Fibroblast of the aortic adventitia (primary cell): ENCODE data around the gene RARG. TPM values are rescaled to one million over a fixed set of nuclear protein-coding genes. Genes with fewer than 3 reads are reported as not detected.

Experiments used
- DNase-seq: peaks from one replicate; pipeline ENCODE4 v3.0.0-alpha.2; 2010; ENCODE audit warnings: low read depth
- H3K4me3 ChIP-seq: 2 replicates; pipeline ENCODE4 v1.5.1; 2011; ENCODE audit warnings: low read depth, mild to moderate bottlenecking, control low read depth, low read length, moderate library complexity
- total RNA-seq: library from RNA; depleted of rRNA; stranded (reverse); fragments of >200 nt; gene quantifications from 2 replicates; pipeline ENCODE4 v1.2.3, GENCODE V29; 2012; ENCODE audit warnings: low replicate concordance
- TF ChIP-seq, protein P1 (sequence below): IDR thresholded peaks from 2 replicates; pipeline ENCODE4 v1.5.1; 2011; ENCODE audit warnings: mild to moderate bottlenecking, low read length, control low read depth, inconsistent platforms; ENCODE audit not compliant: insufficient read depth

The RARG gene
- total RNA-seq, 1 donor: 43.9 TPM

DNA sequence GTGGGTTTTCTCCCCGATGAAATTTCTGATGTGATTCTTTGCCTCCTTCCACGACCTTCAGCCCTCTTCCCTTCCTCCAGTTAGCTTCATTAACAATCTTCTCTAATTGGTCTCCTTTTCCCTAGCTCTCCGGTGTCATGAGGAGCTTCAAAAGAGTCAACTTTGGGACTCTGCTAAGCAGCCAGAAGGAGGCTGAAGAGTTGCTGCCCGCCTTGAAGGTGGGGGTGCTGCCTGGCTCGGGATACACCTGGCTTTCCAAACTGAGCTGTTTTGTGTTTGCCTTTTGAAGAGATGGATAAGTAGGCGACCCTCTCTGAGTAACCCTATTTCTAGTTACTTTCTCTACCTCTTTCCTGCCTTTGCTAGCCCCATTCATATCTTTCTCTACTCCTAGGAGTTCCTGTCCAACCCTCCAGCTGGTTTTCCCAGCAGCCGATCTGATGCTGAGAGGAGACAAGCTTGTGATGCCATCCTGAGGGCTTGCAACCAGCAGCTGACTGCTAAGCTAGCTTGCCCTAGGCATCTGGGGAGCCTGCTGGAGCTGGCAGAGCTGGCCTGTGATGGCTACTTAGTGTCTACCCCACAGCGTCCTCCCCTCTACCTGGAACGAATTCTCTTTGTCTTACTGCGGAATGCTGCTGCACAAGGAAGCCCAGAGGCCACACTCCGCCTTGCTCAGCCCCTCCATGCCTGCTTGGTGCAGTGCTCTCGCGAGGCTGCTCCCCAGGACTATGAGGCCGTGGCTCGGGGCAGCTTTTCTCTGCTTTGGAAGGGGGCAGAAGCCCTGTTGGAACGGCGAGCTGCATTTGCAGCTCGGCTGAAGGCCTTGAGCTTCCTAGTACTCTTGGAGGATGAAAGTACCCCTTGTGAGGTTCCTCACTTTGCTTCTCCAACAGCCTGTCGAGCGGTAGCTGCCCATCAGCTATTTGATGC lies 36.9 kb upstream of the RARG start:
- DNase-seq: no peak
- peak overlapping the region; percentile 92 for H3K4me3 ChIP-seq
- TF ChIP-seq, protein P1, sequence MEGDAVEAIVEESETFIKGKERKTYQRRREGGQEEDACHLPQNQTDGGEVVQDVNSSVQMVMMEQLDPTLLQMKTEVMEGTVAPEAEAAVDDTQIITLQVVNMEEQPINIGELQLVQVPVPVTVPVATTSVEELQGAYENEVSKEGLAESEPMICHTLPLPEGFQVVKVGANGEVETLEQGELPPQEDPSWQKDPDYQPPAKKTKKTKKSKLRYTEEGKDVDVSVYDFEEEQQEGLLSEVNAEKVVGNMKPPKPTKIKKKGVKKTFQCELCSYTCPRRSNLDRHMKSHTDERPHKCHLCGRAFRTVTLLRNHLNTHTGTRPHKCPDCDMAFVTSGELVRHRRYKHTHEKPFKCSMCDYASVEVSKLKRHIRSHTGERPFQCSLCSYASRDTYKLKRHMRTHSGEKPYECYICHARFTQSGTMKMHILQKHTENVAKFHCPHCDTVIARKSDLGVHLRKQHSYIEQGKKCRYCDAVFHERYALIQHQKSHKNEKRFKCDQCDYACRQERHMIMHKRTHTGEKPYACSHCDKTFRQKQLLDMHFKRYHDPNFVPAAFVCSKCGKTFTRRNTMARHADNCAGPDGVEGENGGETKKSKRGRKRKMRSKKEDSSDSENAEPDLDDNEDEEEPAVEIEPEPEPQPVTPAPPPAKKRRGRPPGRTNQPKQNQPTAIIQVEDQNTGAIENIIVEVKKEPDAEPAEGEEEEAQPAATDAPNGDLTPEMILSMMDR: no peak

DNA sequence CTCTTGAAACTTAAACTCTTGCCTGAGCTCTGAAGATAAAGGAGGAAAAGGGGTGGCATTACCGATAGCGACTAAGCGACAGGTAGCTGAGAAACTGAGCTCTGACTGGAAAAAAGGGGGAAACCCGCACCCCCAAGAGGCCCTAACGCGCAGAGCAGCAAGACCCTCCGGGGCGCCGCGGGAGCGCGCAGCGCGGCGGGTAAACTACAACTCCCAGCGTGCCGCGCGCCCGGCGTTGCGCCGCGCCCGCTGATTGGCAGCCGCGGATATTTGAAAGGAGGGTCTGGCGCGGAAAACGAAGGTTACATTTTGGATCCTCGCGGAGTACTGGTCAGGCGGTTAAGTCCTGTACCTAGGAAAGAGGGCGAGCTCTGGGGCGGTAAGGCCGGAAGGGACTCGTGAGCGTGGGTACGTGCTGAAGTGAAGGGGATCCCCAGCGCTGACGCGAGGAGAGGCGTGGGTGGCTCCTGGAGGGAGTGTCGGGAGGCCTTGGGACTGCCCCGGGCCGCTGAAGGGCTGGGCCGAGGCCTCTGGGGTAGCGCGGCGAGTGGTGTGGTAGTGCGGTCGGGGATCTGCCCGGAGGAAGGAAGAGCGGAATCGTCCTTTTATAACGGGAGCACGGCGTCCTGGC lies 36.1 kb upstream of the RARG start, which contains the start of gene ESPL1:
ESPL1 (plus strand) TSS at position 301 of the 631 bp plus-strand sequence. CDS start 468 bp downstream, outside the sequence.
- TF ChIP-seq, protein P1: peak; percentile 21
- peak; percentile 68 for DNase-seq
- H3K4me3 ChIP-seq: peak within 1 kb of the TSS; percentile 92

DNA sequence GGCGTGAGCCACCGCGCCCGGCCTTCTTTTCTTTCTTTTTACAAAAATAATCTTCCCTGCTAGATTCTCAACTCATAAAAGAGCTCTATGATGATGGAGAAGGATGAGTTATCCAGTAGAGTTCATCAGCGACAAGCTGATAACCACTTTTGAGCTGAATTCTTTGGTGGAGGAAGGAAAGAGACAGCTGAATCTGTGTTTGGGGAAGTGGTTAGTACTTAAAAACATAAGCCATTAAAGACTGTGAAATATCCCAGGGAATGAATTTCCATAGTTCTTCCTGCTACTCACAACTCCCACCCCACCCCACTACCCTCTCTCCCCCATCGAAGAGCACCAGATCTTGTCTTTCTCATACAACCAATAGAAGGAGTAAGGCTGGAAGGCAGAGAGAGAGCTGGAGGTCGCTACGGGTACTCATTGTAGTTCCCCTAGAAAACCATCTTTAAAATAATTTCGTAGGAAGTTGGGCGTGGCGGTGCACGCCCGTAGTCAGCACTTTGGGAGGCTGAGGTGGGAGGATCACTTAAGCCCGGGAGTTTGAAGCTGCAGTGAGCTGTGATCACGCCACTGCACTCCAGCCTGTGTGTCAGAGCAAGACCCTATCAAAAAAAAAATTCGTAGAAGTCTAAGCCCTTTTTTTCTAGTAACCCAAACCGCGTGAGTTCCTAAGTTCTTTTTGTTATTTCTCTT lies 35.4 kb upstream of the RARG start:
- no peak for DNase-seq
- TF ChIP-seq, protein P1: no peak
- H3K4me3 ChIP-seq: peak overlapping the region; percentile 92

DNA sequence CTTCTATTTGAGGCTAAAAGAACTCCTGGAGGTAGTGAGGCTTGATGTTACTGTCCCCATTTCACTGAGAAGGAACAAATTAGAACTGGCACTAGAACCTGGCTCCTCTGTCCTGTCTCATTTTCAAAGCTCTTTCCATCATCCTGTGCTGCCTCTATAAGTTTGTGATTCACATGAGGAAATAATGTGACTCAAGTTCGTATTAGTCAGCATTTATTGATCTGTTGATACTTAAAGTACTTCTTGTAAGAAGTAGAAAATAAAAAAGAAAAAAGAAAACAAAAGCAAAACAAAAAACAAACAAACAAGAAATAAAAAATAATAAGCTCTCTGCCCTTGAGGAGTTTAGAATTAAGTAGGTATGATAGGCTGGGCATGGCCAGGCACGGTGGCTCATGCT lies 33.8 kb upstream of the RARG start:
- TF ChIP-seq, protein P1: no peak
- no peak for DNase-seq
- no peak overlapping the region for H3K4me3 ChIP-seq

DNA sequence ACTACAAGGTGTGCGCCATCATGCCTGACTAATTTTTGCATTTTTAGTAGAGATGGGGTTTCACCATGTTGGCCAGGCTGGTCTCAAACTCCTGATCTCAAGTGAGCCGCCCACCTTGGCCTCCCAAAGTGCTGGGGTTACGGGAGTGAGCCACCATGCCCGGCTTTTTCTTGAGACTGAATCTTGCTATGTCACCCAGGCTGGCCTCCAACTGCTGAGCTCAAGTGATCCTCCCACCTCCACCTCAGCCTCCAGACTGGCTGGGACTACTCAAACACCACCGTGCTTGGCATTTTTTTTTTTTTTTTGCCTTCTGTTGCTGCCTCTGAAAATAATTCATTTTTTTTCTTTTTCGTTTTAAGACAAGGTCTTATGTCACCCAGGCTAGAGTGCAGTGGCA lies 27.9 kb upstream of the RARG start:
- H3K4me3 ChIP-seq: no peak overlapping the region
- no peak for DNase-seq
- TF ChIP-seq, protein P1: no peak
